22Rv1 (cell line): Measurements from ENCODE around the gene C1orf210.

ENCODE experiments used
- CTCF ChIP-seq: fragments of 450-650 bp; IDR thresholded peaks from 2 replicates; pipeline ENCODE4 v1.5.1; 2017; ENCODE audit warnings: mild to moderate bottlenecking
- ZFX ChIP-seq: fragments of 450-650 bp; IDR thresholded peaks from 2 replicates; pipeline ENCODE4 v1.6.1; 2017; ENCODE audit warnings: antibody characterized with exemption, borderline replicate concordance

GRCh38 chr1:43302721-43303470 is 17.5 kb upstream of the C1orf210 start:
- TF ChIP-seq CTCF: no peak
- no peak for TF ChIP-seq ZFX
